Pancreas (tissue), 10 donors: ENCODE data around the gene LAMA4. TPM values are rescaled to one million over a fixed set of nuclear protein-coding genes. Genes with fewer than 3 reads are reported as not detected.
A peak's percentile ranks its signal among the peaks of the same experiment; 100 is the strongest.

Experiments used
- ATAC-seq, 4 donors: fragments of 200-7000 bp; cut with Tn5 transposase; one replicate each; pipeline versions ENCODE4 v1.8.0 to v1.9.1; 2020; ENCODE audit warnings: mild to moderate bottlenecking in 4 of 4, moderate library complexity in 4 of 4
- DNase-seq, 6 donors: peaks; one replicate each; pipeline ENCODE4 v3.0.0-alpha.2; 2020
- FAIRE-seq: peaks from 2 replicates; lab custom pipeline; 2012; peaks lifted over from hg19 to GRCh38; lab: Jason Lieb, UNC
- H3K27ac ChIP-seq, 4 donors: fragments of 200-600 bp; sonication (generic); 1 replicate in 3 of 4; 2 replicates in 1 of 4; pipeline versions ENCODE4 v1.5.0 to v1.8.0; 2020
- H3K27me3 ChIP-seq, 4 donors: fragments of 200-600 bp; one replicate each; pipeline ENCODE4 v1.8.0; 2021
- H3K36me3 ChIP-seq, 3 donors: fragments of 200-600 bp; sonication (generic) in 1 of 3; one replicate each; pipeline versions ENCODE4 v1.5.0 to v1.8.0; 2020 to 2021
- H3K4me1 ChIP-seq, 3 donors: fragments of 200-600 bp; one replicate each; pipeline ENCODE4 v1.8.0; 2021
- H3K4me3 ChIP-seq, 4 donors: fragments of 200-600 bp; sonication (generic) in 2 of 4; one replicate each; pipeline versions ENCODE4 v1.5.0 to v1.8.0; 2020 to 2021
- H3K9me3 ChIP-seq, 4 donors: fragments of 200-600 bp; one replicate each; pipeline ENCODE4 v1.8.0; 2021
- WGBS, 2 donors: extraction: QIAGEN DNeasy Blood & Tissue Kit; methylation state at CpG; one replicate each; pipeline ENCODE4 v1.1.7; 2013; 5-methylcytosine and 5-hydroxymethylcytosine counted together
- intact Hi-C, 3 donors: fragments of 100-400 bp; cut with DNase I; formaldehyde crosslinking; loops; one replicate each; pipeline versions ENCODE4 v1.11.1 to v1.14.2; 2022
- polyA plus RNA-seq, 2 donors: library from polyadenylated mRNA; stranded (reverse); fragments of 200-250 nt; gene quantifications; one replicate each; pipeline ENCODE4 v1.2.3, GENCODE V29; 2013
- total RNA-seq, 6 donors: library from RNA; stranded (reverse); fragmentation: NEBNext Ultra II Directional in 4 of 6; extraction: Animal tissue kit (Norgen Biotek cat#: 25700) in 4 of 6; gene quantifications; one replicate each; pipeline versions ENCODE4 v1.2.1 to v1.2.4, GENCODE V29; 2021 to 2023
- TF ChIP-seq, protein P1 (sequence below), 4 donors: fragments of 200-600 bp; sonication (generic) in 3 of 4; IDR thresholded peaks; one replicate each; pipeline versions ENCODE4 v1.5.0 to v1.8.0; 2021; ENCODE audit warnings: antibody characterized with exemption in 4 of 4
- donor health status: healthy with polysubstance abuse.
- donor health status: DM: no; HTN: no; CAD: no; lungs with moderate emphysema.
- donor health status: DM: no; HTN: no; CAD: no.
- donor health status: control.
- donor health status: control.
- donor health status: Bipolar disorder and iron deficiency.
- donor health status: DM: yes; HTN: yes; CAD: no.
- donor health status: DM: no; HTN: no; CAD: no.
- donor health status: DM: no; HTN: no; CAD: no.
- donor health status: DM: yes; HTN: yes; CAD: no.

Gene LAMA4
- total and polyA plus RNA-seq, 8 donors: 1.3 to 14.0 (median 4.3) TPM

DNA sequence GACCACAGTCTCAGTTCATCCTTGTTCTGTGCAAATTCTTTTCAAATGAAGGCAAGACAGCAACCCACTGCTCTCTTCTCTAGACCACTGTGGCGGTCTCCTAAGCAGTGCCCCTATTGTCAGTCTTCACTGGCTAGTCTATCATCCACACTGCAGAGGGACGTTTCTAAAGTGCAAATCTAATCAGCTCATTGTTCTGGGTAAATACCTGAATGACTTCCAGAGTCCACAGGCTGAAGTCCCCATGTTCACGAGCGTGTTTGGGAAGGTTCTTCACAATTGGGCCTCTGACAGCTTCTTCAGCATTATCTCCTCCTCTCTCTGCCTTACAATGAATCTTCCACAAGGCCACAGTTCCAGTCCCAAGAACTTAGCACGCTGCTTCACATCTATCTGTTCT lies 73.2 kb downstream of the LAMA4 start:
- 58 to 63% methylated on average over 5 of the region's 5 CpGs for WGBS, 2 donors
- Histone ChIP-seq H3K4me1 (no peaks in the 10 kb centered on the region), H3K27ac (no peak overlapping the region), H3K27me3 (no peaks in the 10 kb centered on the region), H3K4me3 (no peak overlapping the region), H3K9me3 (no peaks in the 10 kb centered on the region), H3K36me3 (no peaks in the 10 kb centered on the region)
- ATAC-seq: no peak
- FAIRE-seq: no peak
- intact Hi-C loops: loop anchor here in 2 of 3 donors (5.0 kb wide), 2 partner anchors 126 to 131 kb away; no protein-coding TSS in a partner anchor
- no peak for DNase-seq
- TF ChIP-seq, protein P1, sequence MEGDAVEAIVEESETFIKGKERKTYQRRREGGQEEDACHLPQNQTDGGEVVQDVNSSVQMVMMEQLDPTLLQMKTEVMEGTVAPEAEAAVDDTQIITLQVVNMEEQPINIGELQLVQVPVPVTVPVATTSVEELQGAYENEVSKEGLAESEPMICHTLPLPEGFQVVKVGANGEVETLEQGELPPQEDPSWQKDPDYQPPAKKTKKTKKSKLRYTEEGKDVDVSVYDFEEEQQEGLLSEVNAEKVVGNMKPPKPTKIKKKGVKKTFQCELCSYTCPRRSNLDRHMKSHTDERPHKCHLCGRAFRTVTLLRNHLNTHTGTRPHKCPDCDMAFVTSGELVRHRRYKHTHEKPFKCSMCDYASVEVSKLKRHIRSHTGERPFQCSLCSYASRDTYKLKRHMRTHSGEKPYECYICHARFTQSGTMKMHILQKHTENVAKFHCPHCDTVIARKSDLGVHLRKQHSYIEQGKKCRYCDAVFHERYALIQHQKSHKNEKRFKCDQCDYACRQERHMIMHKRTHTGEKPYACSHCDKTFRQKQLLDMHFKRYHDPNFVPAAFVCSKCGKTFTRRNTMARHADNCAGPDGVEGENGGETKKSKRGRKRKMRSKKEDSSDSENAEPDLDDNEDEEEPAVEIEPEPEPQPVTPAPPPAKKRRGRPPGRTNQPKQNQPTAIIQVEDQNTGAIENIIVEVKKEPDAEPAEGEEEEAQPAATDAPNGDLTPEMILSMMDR (IDR thresholded peaks at IDR 0.05): no peak

DNA sequence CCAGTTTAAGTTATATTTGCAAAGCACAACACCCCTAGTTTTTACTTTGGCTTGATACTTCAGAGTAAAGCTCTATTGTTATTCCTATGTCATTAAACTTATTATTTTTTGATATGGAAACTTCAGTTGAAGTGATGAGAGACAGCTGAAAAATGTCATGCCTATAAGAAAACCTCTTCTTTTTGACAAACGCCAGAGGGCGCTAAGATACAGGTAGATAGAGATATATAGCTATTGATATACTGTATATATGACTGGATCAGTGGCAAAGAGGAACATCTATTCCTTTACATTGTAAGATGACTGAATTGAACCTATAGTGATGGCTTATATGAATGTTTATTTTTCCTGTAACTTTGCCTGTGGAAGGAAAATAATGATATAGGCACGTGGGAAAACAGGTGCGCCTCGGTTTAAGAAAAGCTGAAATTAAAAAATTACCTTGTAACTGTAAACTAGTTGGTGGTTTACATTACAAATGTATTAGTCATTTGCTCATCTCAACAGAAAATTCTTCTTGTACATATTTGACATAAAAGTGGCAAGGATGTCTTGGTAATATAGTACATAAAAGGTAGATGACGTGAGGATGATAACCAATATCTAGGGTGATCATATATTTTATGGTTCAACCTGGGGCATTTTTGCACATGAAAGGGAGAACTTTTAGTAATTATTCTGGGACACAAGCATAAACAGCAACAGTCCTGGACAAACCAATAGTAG lies 74.1 kb downstream of the LAMA4 start:
- DNase-seq (peak in 3 of 6 donors; percentile 20 to 53 (median 36)), ATAC-seq (peak; percentile 60 to 82 (median 76))
- intact Hi-C loops: loop anchor here in 2 of 3 donors (5.0 kb wide), 2 partner anchors 127 to 132 kb away; no protein-coding TSS in a partner anchor

DNA sequence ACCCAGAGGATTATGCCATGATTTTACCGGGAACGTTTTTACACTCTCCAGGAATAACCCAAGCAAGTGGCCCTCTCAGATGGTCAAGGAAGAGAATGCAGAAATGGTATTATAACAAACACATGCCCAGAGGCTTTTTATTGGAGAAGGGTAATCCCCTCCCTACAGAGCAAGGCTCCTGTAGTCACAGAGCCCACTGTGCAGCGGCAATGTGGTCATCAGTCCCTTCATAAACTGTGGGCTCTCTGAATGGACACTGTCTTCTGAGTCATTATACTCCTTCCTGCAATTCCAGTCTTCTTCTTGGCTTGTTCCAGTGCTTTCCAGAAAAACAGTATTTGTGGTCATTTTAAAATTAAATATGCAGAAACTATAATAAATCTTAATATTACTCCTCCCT lies 74.7 kb downstream of the LAMA4 start:
- TF ChIP-seq, protein P1 (IDR thresholded peaks at IDR 0.05): no peak
- no peaks in the 10 kb centered on the region for H3K4me1 ChIP-seq
- ATAC-seq (no peak), DNase-seq (no peak), FAIRE-seq (no peak)
- H3K9me3 ChIP-seq: no peaks in the 10 kb centered on the region
- intact Hi-C loops: loop anchor here in 2 of 3 donors (5.0 kb wide), 2 partner anchors 128 to 133 kb away; no protein-coding TSS in a partner anchor
- no peaks in the 10 kb centered on the region for H3K27me3 ChIP-seq
- no peak overlapping the region for H3K27ac ChIP-seq
- no peaks in the 10 kb centered on the region for H3K36me3 ChIP-seq
- H3K4me3 ChIP-seq: no peak overlapping the region
- 59 to 70% methylated on average over 3 of the region's 3 CpGs for WGBS, 2 donors

More for the DNA sequence above, 74.1 kb downstream of the LAMA4 start:
- Histone ChIP-seq H3K4me3 (no peak overlapping the region), H3K27me3 (no peaks in the 10 kb centered on the region), H3K9me3 (no peaks in the 10 kb centered on the region), H3K27ac (no peak overlapping the region), H3K4me1 (no peaks in the 10 kb centered on the region), H3K36me3 (no peaks in the 10 kb centered on the region)
- TF ChIP-seq, protein P1 (IDR thresholded peaks at IDR 0.05): peak; percentile 28 to 55 (median 40)
- FAIRE-seq: peak; percentile 83
- 55 to 58% methylated on average over 6 of the region's 6 CpGs for WGBS, 2 donors

DNA sequence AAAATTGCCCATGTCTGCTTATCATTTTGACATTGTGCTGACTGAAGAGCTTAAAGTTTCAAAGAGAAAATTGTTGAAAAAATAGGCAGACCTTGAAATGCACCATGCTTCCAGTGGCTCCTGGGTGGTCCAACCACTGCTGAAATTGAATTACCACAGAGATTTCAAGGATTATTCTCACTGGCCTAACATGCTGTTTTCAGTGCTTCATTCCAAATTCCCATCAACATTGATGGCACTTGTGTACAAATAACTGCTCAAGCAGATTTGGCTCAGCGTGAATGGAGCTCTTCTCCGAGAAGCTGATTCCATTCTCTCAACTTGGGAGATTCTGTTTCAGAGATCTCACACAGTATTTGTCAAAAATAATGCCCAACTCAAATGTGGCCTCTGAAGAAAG lies 75.5 kb downstream of the LAMA4 start:
- DNase-seq (no peak), FAIRE-seq (no peak), ATAC-seq (no peak)
- TF ChIP-seq, protein P1 (IDR thresholded peaks at IDR 0.05): no peak
- no peaks in the 10 kb centered on the region for H3K36me3 ChIP-seq
- no peaks in the 10 kb centered on the region for H3K9me3 ChIP-seq
- H3K4me1 ChIP-seq: no peaks in the 10 kb centered on the region
- no peak overlapping the region for H3K27ac ChIP-seq
- intact Hi-C loops: no loop called here
- no peak overlapping the region for H3K4me3 ChIP-seq
- 77 to 84% methylated on average over 2 of the region's 2 CpGs for WGBS, 2 donors
- no peaks in the 10 kb centered on the region for H3K27me3 ChIP-seq

DNA sequence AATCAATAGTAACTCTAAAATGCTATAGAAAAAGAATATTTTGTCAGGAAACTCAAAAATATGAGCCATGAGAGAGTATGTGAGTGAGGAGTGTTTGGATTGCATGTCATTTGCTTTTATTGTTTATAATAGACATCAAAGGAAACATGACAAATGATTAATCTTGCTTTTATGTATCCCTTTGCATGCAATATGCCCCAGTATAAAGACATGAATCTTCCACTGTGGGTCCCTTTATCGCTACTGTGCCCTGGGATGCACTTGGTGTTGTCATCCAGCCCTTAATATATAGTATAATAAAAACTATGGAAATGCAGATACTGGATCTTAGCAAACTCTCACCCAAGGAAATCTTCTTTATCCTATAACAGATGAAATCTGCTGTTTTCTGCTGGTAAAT lies 77.3 kb downstream of the LAMA4 start:
- no peaks in the 10 kb centered on the region for H3K27me3 ChIP-seq
- H3K9me3 ChIP-seq: no peaks in the 10 kb centered on the region
- TF ChIP-seq, protein P1 (IDR thresholded peaks at IDR 0.05): no peak
- intact Hi-C loops: no loop called here
- H3K4me3 ChIP-seq: no peak overlapping the region
- no peaks in the 10 kb centered on the region for H3K4me1 ChIP-seq
- ATAC-seq: no peak
- WGBS, 2 donors: 78 to 94% methylated on average over 1 of the region's 1 CpG
- no peaks in the 10 kb centered on the region for H3K36me3 ChIP-seq
- DNase-seq: no peak
- FAIRE-seq: no peak
- H3K27ac ChIP-seq: no peak overlapping the region
